ENCODE measurements around the gene TNFRSF19. TPM values are rescaled to one million over a fixed set of nuclear protein-coding genes. Genes with fewer than 3 reads are reported as not detected.

TNFRSF19 gene
- total RNA-seq, 1 donor from 2014 or later = 0.85 TPM

DNA sequence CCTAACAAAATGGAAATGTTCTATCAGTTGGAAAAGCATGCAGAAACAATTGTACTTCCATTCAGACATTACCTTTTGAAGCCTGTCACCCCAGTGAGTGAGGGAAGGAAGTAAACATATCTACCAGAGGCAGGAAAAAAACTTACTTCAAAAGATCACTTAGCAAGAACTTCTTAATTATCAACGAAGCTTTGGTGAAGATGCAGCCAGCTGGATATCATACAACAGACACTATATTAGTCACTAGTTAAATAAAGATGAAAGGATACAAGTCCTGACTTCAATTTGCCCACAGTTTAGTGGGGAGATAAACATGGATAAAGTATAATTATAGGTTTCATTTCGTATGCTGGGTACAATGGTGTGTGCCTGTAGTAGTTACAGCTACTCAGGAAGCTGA lies 148.8 kb downstream of the TNFRSF19 start:
- H3K9me3 ChIP-seq = no peaks in the 10 kb centered on the region
- intact Hi-C loops (cut with DNase I) = loop anchor here (5.0 kb wide), 1 partner anchor 153 kb away; no protein-coding TSS in a partner anchor
- no peaks in the 10 kb centered on the region for H3K27me3 ChIP-seq
- H3K4me3 ChIP-seq = no peak overlapping the region
- no peak overlapping the region for H3K27ac ChIP-seq
- TF ChIP-seq CTCF (IDR thresholded peaks at IDR 0.05) = no peak
- DNase-seq (ENCODE audit: low spot score in 2 of 2) = no peak
- no peaks in the 10 kb centered on the region for H3K36me3 ChIP-seq
- no peaks in the 10 kb centered on the region for H3K4me1 ChIP-seq

DNA sequence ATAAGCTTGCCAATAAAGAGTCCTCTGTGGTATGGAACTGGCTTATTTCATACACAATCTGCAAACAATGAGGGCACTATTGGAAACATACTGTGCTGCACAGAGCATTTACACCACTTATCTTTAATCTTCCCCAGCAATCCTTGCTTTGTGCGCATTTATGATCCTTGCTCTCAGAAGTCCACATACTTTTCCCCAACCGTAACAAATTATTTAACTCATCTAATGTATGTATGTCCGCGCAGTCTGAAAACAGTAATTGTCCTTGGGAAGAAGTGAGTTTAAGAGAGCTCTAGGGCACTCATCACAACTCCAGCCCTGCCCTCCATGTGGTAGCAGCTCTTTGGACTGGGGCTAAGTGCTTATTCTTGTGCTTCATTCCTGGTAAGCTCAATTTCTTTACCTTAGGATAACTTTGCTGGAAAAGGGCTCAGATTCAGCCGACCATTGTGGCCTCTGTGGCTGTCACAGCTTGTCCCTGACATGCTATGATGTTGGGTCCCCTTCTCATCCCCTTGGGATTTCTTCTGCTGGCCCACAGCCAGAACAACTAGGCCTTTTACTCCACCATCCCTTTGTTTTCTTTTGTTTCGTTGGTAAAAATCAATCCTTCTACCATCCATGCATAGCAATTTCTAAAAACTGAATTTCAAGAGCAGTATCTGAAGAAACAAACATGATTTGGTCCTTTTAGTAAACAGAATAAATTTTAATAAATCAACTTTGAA lies 152.7 kb downstream of the TNFRSF19 start:
- intact Hi-C loops (cut with DNase I) = no loop called here
- Histone ChIP-seq H3K9me3 (no peaks in the 10 kb centered on the region), H3K36me3 (no peaks in the 10 kb centered on the region), H3K4me1 (no peaks in the 10 kb centered on the region), H3K4me3 (no peak overlapping the region), H3K27me3 (no peaks in the 10 kb centered on the region), H3K27ac (peak overlapping the region in 1 of 2 donors; percentile 36)
- TF ChIP-seq CTCF (IDR thresholded peaks at IDR 0.05) = no peak
- DNase-seq (ENCODE audit: low spot score in 2 of 2) = no peak

- Histone ChIP-seq H3K9me3 (no peaks in the 10 kb centered on the region), H3K4me1 (no peaks in the 10 kb centered on the region), H3K27ac (peak overlapping the region in 1 of 2 donors; percentile 36), H3K36me3 (peaks cover 0 to 3% of the 10 kb centered on the region in 2 donors), H3K4me3 (no peak overlapping the region), H3K27me3 (no peaks in the 10 kb centered on the region)
- DNase-seq (ENCODE audit: low spot score in 2 of 2) = no peak
- no peak for TF ChIP-seq CTCF (IDR thresholded peaks at IDR 0.05)
- intact Hi-C loops (cut with DNase I) = no loop called here
Measured at GRCh38 chr13:23723471-23723870, 153.3 kb downstream of the TNFRSF19 start.

GRCh38 chr13:23724196-23724970 lies 154.2 kb downstream of the TNFRSF19 start:
- intact Hi-C loops (cut with DNase I) = no loop called here
- no peaks in the 10 kb centered on the region for H3K9me3 ChIP-seq
- no peak for DNase-seq (ENCODE audit: low spot score in 2 of 2)
- no peak overlapping the region for H3K4me3 ChIP-seq
- TF ChIP-seq CTCF (IDR thresholded peaks at IDR 0.05) = no peak
- no peaks in the 10 kb centered on the region for H3K27me3 ChIP-seq
- H3K36me3 ChIP-seq = peaks cover 4 to 6% of the 10 kb centered on the region in 2 donors
- no peaks in the 10 kb centered on the region for H3K4me1 ChIP-seq
- no peak overlapping the region for H3K27ac ChIP-seq

Other genes with a start within 250 kb of the TNFRSF19 start
- 13.1 TPM for gene SACS, start 136.7 kb upstream of the TNFRSF19 start, total RNA-seq